Glomerular visceral epithelial cell (primary cell): Measurements from ENCODE around the gene TVP23C.
"Not testable (repeated sequence)": the region's sequence is repeated elsewhere in the genome, so short reads cannot be mapped to it uniquely, and the experiment has no call there.

Experiments
- DNase-seq: peaks from one replicate; pipeline ENCODE4 v3.0.0-alpha.2; 2016; ENCODE audit errors: extremely low spot score

Gene TVP23C

DNA sequence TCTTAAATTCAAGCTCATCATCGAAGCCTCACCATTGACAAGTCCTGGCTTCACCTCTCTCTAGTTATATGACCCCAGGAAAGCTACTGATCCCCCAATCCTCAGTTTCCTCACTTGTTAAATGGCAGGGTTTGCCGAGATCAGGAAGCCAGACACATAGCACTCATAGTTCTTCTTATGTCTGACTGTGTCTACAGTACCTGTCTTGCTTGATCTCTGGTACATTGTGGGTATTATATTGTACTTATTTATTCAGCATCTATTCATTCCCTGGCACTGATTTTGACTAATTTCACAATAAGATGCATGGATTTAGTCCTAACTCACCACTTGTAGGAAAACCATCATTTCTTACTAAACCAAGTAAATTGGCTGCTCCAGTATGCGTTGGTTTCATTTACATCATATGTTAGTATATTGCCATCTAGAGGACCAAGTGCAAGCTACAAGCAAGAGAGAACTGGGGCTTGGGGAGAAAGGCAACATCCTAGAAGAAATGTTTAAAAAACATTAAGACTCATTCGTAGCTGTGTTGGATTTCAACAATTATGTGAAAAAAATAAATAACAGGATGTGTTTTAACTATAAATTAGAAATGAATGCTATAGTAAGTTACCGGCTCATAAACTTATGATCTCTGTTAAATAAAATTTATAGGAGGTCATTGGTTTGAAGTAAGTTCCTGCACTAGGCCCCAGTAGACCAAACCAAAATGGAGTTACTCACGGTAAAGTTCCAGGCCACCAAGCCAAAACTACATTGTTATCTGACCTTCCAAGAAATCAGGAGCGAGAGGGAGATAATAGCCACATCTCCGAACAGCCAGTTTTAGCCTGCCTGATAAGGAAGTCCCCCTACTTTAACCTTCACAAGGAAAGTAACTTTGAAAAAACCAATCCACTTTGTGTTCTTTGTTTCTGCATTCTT, 36.7 kb downstream of the TVP23C start:
- DNase-seq: peak; percentile 56

DNA sequence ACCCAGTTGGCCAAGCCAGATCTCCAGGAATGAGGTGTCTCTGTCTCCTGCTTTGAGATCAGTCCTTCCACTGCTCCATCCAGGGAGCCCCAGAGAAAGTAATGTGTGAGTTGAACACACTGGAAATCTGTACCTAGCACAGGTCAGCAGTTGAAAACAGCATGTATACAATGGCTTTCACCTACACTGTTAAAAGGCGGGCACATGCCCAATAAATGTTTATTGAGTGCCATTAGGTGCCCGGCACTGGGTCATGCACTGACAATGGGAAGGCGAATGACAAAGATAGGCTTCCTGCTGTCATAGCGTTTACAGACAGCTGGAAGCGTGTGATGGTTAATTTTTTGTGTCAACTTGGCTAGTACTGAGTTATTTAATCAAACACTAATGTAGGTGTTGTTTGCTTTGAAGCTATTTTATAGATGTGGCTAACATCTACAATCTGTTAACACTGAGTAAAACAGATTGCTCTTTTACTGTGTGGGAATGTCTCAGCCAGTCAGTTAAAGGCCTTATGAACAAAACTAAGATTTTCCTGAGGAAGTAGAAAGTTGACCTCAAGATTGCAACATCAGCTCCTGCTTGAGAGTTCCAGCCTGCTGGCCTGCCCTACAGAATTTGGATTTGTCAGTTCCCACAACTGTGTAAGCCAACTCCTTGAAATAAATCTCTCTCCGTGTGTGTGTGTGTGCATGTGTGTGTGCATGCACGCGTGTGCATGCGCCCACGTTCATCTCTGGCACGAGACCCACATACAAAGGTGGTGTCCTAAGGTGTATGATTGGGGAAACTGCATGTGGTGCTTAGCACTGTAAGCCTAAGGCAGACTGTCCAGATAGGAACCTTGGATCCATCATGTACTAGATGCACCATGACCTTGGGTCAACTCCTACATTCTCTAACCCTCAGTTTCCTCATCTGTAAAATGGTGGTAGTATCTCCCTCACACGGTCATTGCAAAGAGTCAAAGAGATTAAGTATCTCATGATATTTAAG, 38.0 kb downstream of the TVP23C start:
- not testable (repeated sequence) for DNase-seq

DNA sequence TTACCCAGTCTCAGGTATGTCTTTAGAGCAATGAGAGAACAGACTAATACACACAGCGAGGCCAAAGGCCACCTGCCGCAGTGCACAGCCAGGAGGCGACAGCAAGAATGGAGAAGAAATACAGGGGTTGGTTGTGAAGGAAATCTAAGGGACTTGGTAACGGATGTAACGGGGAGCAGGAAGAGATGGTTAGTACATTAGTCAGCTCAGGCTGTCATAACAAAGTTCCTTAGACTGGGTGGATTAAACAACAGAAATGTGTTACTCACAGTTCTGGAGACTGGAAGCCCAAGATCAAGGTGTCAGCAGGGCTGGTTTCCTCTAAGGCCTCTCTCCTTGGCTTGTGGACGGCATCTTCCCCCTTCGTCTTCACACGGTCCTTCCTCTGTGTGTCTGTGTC, 47.1 kb downstream of the TVP23C start:
- DNase-seq: no peak

DNA sequence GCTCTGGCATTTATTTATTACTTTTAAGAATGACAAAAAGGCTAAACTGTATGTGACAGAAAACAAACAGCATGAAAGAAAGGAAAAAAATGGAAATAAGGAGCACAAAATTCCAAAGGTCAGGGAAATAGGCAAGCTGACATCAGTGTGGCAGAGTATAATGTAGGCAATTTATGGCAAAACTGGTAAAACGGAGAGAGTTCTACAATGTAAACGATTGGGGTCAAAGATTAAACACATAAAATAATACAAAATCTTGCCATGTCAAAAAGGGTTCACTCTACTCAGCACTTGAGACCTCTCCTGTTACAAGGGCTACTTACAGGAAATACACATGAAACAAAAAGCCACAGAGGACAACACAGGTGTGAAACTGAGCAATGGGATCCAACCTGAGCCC, 48.8 kb downstream of the TVP23C start:
- no peak for DNase-seq

DNA sequence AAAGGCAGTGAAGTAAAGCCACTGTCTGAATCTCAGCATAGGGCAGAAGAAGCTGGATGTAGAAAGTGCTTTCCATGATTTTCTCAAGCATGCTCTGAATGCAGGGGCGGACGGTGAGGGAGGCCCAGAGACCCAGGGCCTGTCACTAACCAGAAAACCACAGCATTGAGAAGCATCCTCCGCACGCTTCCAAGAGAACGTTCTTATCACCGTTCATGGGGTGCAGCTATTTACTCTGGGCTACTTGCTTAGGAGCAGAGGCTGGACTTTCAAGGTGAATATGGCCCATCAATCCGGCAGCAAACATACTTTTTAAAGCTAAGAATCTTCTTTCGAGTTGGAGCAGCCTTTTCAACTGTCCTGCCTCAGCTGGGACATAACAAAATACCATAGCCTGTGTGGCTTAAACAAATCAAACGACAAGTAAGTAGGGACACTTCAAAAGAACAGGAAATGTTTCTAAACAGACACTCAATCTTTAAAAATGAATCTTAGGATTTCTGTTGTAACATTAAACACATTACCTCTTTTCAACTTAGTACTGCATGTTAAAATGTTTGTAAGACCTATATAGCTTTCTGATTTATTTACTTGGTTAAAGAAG, 49.3 kb downstream of the TVP23C start:
- no peak for DNase-seq

DNA sequence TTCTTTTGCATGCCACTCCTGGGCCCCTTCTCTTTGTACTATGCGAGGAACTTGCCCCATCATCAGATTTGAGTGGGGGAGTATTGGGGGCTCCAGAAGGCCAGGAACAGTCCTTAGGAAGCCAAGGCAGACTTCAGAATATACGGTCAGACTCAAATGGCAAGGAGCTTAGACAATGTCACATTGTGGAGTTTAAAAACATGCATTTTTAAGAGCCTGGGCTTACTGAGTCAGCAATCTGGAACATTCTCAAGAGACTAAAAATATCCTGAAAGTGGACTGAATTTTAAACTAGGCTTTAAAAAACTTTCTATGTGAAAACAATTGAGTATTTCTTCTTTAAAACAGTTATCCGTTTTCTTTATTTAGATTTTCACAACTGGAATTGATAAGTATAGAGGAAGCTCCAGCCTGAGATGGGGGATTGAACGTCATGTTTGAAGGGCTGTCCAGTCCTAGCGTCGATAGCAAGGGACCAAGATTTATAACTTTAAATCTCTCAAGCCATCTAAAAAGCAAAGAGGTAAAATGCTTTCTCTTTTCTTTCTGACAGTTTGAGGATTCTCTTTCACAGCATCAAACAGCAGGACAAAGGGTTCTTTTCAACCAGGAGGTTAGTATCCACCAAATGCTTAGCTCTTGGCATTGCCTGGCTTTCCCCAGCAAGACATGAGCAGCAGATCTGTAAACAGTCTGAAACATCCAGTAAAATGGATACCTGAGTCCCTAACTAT, 50.1 kb downstream of the TVP23C start:
- DNase-seq: no peak

DNA sequence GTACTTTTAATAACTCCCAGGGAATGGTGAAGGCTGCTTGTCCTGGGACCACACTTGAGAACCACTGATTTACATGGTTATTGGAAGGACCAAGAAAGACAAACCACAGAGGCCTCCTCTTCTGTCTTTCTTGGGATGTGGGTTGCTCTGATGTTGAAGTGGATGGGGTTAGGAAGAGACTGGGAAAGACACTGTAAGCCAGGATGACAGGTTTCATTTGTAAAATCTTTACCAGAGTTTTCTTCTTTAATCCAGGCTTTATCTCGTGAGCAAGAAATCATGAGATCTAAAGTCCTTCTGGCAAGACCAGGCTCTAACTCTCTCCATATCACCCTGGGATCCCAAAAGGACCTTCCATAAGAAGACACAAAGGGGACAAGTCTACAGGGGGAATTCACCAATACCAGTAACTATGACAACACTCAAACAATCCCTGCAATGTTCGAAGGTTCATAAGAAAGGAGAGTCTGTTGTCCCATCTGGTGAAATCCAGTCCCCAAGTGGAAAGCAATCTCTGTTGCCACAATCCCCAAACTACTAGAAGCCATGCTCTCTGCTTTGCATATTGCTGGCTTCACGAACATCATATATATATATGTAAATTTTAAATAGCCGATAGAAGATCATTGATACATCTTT, 51.1 kb downstream of the TVP23C start:
- DNase-seq: no peak

DNA sequence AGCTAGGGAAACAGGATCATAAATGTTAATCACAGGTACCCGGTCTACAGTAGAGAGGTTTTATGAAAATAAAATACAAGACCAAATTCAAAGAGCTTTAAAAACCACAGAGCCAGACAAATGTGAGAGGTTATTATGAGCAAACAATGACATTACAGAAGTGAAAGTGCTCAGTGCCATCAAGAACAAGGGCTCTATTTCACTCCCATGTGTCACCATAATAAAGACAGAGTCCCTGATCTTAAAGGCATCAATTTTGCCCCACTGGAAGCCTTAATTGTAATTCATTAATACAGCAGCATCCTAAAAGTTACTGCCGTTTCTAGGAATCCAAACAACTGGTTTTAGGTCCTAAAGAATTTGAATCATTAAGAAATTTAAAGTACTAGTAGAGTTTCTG, 52.1 kb downstream of the TVP23C start:
- no peak for DNase-seq

DNA sequence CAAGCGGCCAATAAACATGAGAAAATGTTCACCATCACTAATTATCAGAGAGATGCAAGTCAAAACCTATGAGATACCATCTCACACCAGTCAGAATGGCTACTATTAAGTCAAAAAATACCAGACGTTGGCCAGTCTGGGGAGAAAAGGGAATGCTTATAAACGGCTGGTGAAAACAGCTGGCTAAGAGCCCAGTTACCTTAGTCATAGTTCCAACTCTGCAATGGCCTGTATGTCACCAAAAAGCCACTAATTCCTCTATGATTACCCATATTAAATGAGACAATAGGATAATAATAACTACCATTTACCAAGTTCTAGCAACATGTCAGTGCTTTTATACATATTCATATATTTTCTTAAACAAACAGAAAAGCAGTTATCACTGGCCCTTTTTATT, 52.9 kb downstream of the TVP23C start:
- DNase-seq: peak; percentile 42

DNA sequence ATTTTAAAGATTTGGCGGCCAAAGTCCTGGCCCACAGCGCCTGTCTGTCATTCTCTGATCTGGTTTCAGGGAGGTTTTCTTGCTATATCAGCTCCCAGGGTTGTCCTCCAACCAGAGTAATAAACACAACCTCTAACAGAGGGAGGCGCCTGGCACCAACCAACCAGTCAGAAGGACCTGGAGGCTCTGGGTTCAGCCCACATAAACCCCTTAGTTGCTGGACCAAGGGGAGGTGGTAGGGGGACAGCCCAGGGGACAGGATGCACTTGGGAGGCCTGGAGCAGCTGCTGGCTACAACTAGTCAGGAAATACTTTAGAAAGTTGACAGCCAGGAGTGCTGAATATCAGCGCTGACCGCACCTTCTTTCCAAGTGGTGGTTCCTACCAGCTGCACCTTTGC, 54.2 kb downstream of the TVP23C start:
- no peak for DNase-seq

DNA sequence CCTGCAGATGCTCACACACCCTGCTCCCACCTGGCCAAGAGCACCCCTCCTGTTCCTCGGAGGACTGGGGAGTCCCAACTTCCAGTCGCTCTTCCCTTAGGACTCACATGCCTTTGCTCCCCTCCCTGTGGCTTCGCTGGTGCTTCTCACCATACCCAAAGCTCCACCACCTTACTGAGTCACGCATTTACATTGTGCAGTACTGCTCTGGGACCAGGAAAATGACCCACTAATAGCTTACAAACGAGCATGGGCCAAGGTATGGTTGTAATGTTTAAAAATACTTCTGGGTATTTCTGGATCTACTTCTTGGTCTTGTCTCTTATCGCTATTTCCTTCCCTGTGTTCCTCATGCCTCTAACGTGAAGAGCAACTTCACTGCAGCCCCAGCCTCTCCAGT, 54.8 kb downstream of the TVP23C start:
- no peak for DNase-seq

DNA sequence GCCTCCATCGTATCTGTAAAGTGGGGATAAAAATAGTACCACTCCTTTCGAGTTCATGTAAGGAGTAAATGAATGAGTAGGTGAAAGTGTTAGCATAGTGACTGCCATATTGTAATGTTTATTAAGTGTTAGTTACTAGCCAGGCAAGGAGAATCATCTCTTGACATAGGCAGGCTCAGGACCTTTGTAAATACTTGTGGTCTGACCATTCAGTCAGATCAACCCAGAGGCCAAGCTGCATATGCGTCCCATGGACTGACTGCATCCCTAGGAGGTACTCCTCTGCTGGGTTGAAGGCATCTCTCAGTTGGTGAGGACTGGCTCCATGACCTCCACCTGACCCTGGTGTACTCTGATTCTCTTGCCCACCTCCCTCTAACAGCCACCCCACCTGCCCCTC, 55.4 kb downstream of the TVP23C start:
- DNase-seq: no peak

DNA sequence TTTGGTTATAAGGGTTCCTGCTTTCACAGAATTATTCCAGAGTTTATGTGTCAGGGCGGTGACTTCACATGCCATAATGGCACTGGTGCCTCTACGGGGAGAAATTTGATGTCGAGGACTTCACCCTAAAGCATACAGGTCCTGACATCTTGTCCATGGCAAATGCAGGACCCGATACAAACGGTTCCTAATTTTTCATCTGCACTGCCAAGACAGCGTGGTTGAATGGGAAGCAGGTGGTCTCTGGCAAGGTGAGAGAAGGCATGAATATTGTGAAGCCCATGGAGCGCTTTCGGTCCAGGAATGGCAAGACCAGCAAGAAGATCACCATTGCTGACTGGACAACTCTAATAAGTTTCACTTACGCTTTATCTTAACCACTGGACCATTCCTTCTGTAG, 56.3 kb downstream of the TVP23C start:
- no peak for DNase-seq

DNA sequence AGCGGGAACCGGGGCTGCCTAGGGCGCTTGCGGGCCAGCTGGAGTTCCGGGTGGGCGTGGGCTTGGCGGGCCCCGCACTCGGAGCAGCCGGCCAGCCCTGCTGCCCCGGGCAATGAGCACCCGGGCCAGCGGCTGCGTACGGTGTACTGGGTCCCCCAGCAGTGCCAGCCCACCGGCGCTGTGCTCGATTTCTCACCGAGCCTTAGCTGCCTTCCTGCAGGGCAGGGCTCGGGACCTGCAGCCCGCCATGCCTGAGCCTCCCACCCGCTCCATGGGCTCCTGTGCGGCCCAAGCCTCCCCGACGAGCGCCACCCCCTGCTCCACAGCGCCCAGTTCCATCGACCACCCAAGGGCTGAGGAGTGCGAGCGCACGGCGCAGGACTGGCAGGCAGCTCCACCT, 57.6 kb downstream of the TVP23C start:
- not testable (repeated sequence) for DNase-seq

DNA sequence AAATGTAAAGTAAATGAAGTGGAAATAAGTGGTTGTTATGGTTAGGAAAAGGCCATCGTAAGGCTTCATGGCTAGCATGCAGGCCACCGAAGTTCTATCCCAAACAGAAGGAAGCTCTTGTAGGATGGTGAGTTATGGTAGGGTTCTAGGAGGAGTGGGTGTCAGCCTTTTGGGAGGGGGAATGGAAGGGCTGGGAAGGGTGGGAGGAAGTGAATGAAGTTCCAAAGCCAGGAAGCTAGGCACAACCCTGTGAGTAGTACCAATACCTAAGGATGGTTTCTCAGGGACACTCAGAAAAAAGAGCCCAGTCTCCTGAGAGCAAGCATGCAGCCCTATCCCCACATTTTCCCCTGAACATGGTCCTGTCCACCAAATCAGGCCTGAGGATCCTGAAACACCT, 59.6 kb downstream of the TVP23C start:
- DNase-seq: no peak

DNA sequence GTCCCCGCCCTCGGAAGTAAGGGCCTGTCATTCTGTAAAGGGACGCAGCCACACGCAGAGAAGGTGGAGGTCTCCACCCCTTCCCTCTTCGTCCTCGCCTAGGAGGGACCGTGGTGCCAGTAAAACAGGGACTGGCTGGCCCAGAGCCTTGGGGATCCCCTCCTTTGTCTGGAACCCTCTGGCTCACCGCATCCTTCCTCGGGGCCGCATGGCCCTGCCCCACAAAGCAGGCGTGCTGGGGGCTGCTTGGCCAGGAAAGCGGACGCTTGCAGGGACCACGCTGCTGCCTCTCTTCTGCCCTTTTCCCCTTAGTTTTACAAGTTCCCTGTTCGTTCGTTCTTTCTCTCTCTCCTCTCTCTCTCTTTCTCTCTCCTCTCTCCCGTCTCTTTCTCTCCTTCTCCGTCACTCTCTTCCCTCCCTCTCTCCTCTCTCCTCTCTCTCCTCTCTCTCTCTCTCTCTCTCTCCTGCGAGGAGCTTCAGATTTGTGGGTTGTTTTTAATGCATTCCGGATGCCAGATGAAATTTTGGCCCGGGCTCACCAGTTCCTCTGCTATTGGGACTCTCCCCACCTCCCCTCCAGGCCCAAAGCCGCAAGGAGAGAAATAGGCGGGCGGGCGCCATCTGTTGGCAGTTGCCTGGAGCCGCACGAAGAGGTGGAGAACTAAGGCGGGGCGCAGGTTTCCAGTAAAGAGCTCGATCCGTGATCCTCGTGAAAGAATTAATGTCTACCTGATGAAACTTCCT, 60.7 kb downstream of the TVP23C start:
- DNase-seq: peak; percentile 56

DNA sequence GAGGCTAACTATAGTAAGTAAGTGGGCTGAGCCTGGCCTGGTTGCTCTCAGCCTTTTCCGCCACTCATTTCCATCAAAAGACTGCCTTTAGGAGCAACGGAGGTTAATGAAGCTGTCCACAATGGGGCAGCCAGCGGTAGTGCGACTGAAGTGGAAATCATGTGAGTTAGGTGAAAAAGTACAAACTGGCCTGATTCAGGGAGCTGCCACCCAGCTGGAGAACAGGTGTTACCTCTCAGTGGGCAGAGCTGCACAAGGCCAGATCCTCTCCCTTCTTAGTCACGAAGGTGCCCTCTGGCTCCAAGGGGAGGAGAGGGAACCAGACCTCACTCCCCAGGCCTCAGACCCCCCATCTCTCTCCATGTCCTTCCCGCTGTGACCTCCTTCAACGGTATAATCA, 61.5 kb downstream of the TVP23C start:
- DNase-seq: no peak

DNA sequence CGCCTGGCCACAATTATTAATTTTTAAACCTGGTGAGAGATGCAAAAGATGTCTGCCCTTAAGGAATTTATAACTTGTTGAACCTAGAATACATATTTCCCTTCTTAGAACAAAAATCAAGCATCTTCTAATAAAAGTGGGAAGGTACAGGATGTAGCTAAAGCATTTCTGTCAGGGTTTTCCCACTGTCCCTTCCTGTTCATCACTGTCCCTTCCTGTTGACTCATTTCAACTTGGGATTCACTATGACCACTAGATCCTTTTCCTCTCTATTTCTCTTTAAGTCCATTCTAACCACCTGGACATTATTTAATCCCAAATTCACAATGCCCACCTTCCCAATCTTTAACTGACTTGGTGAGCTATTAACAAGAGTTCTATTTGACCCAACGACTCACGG, 62.0 kb downstream of the TVP23C start:
- no peak for DNase-seq

DNA sequence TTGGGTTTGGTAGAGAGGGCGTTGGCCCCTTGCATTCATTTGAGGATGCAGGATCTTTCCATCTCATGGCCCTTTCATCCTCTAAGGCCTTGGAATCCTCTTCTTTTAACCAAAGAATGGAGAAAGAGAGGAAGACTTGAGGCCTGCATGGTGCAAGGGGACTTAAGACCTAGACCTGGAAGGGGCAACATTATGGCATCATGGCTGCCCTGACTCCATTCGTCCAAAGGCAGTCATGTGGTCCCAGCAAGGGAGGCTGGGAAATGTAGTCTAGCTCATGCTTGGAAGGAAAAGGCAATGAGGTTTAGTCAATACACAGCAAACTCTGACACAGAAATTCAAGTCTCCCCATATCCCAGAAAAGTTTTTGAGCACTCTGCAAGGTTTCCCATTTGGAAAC, 65.2 kb downstream of the TVP23C start:
- DNase-seq: no peak
